Stimulated activated CD8-positive, alpha-beta memory T cell treated with anti-CD3 and anti-CD28 coated beads, Interleukin-15, amount 100 ng/mL, for 4 hours (primary cell): ENCODE results near the gene FAM210B.
"Not testable (repeated sequence)": the region's sequence is repeated elsewhere in the genome, so short reads cannot be mapped to it uniquely, and the experiment has no call there.

Experiments
- DNase-seq, 2 donors: peaks; one replicate each; pipeline ENCODE4 v3.0.0-alpha.2; 2020; ENCODE audit warnings: low read depth in 2 of 2

Gene FAM210B

GRCh38 chr20:56358600-56359211 lies at the start of gene FAM210B:
FAM210B (plus strand) TSS chr20:56358974; CDS start chr20:56359006, 32 bp downstream.
- peak; percentile 57 to 60 for DNase-seq

GRCh38 chr20:56316051-56316450 lies 42.7 kb upstream of the FAM210B start:
- DNase-seq, result no peak

- no peak for DNase-seq
Observed at GRCh38 chr20:56316483-56316882, 42.3 kb upstream of the FAM210B start.

GRCh38 chr20:56322681-56323080 lies 36.1 kb upstream of the FAM210B start:
- DNase-seq, result no peak

- no peak for DNase-seq
Observed at GRCh38 chr20:56323206-56323605, 35.6 kb upstream of the FAM210B start.

GRCh38 chr20:56323656-56324055 lies 35.1 kb upstream of the FAM210B start:
- DNase-seq, result no peak

GRCh38 chr20:56324806-56325205 lies 34.0 kb upstream of the FAM210B start:
- no peak for DNase-seq

- DNase-seq, result no peak
Observed at GRCh38 chr20:56328861-56329260, 29.9 kb upstream of the FAM210B start.

- not testable (repeated sequence) for DNase-seq
Observed at GRCh38 chr20:56336709-56337108, 22.1 kb upstream of the FAM210B start.

GRCh38 chr20:56342783-56343182 lies 16.0 kb upstream of the FAM210B start:
- no peak for DNase-seq

GRCh38 chr20:56343861-56344381 lies 14.9 kb upstream of the FAM210B start:
- no peak for DNase-seq

GRCh38 chr20:56345911-56346310 lies 12.9 kb upstream of the FAM210B start:
- no peak for DNase-seq

- DNase-seq, result no peak
Observed at GRCh38 chr20:56347628-56348304, 11.0 kb upstream of the FAM210B start.

- no peak for DNase-seq
Observed at GRCh38 chr20:56348305-56348693, 10.5 kb upstream of the FAM210B start.

- DNase-seq, result no peak
Observed at GRCh38 chr20:56348746-56349145, 10.0 kb upstream of the FAM210B start.

GRCh38 chr20:56350842-56351241 lies 7.9 kb upstream of the FAM210B start:
- no peak for DNase-seq

GRCh38 chr20:56352345-56353055 lies 6.3 kb upstream of the FAM210B start:
- DNase-seq, result no peak

- DNase-seq, result no peak
Observed at GRCh38 chr20:56353356-56353755, 5.4 kb upstream of the FAM210B start.

- DNase-seq, result no peak
Observed at GRCh38 chr20:56358070-56358469, 704 bp upstream of the FAM210B start.

- DNase-seq, result no peak
Observed at GRCh38 chr20:56359212-56360132, 698 bp downstream of the FAM210B start.

- DNase-seq, result no peak
Observed at GRCh38 chr20:56360133-56360907, 1.5 kb downstream of the FAM210B start.
